Heart left ventricle (tissue), 16 donors: ENCODE measurements around the gene PARD3. TPM values are rescaled to one million over a fixed set of nuclear protein-coding genes. Genes with fewer than 3 reads are reported as not detected.

Source experiments
- ATAC-seq, 4 donors: fragments of 200-7000 bp; cut with Tn5 transposase; one replicate each; pipeline ENCODE4 v1.9.1; 2020 to 2022; ENCODE audit warnings: moderate library complexity in 4 of 4, mild to moderate bottlenecking in 3 of 4, moderate number of reproducible peaks in 1 of 4
- DNase-seq, 5 donors: peaks; one replicate each; pipeline ENCODE4 v3.0.0-alpha.2; 2020
- H3K27ac ChIP-seq, 12 donors: fragments of 200-600 bp; sonication (generic) in 4 of 12; one replicate each; pipeline versions ENCODE4 v1.5.0 to v1.8.0; 2016 to 2022; ENCODE audit warnings: mild to moderate bottlenecking in 2 of 12
- H3K27me3 ChIP-seq, 9 donors: fragments of 200-600 bp; sonication (generic) in 2 of 9; one replicate each; pipeline versions ENCODE4 v1.5.1 to v1.8.0; 2016 to 2022; ENCODE audit warnings: mild to moderate bottlenecking in 3 of 9
- H3K36me3 ChIP-seq, 9 donors: fragments of 200-600 bp; sonication (generic) in 2 of 9; one replicate each; pipeline versions ENCODE4 v1.5.0 to v1.8.0; 2018 to 2022; ENCODE audit warnings: mild to moderate bottlenecking in 2 of 9
- H3K4me1 ChIP-seq, 12 donors: fragments of 200-600 bp; sonication (generic) in 4 of 12; one replicate each; pipeline versions ENCODE4 v1.5.0 to v1.8.0; 2016 to 2022; ENCODE audit warnings: mild to moderate bottlenecking in 3 of 12
- H3K4me3 ChIP-seq, 12 donors: fragments of 200-600 bp; sonication (generic) in 4 of 12; one replicate each; pipeline versions ENCODE4 v1.5.0 to v1.8.0; 2017 to 2022; ENCODE audit warnings: mild to moderate bottlenecking in 9 of 12, moderate library complexity in 4 of 12
- H3K9me3 ChIP-seq, 12 donors: fragments of 200-600 bp; sonication (generic) in 4 of 12; one replicate each; pipeline versions ENCODE4 v1.5.0 to v1.8.0; 2016 to 2022; ENCODE audit warnings: mild to moderate bottlenecking in 1 of 12
- POLR2A ChIP-seq, 2 donors: fragments of 450-650 bp; IDR thresholded peaks; one replicate each; pipeline ENCODE4 v1.6.1; 2017; ENCODE audit warnings: antibody characterized with exemption in 2 of 2, mild to moderate bottlenecking in 2 of 2, moderate library complexity in 2 of 2
- WGBS, 4 donors: extraction: QIAGEN DNeasy Blood & Tissue Kit in 2 of 4; methylation state at CpG; one replicate each; pipeline versions ENCODE4 v1.1.5 to v1.1.7; 2013 to 2018; 5-methylcytosine and 5-hydroxymethylcytosine counted together
- intact Hi-C, 10 donors: fragments of 100-400 bp; cut with DNase I; formaldehyde crosslinking; loops; one replicate each; pipeline versions ENCODE4 v1.11.1 to v1.14.2; 2022
- polyA plus RNA-seq, 2 donors: library from polyadenylated mRNA; stranded (reverse); fragments of 200-250 nt; gene quantifications; one replicate each; pipeline ENCODE4 v1.2.3, GENCODE V29; 2013
- total RNA-seq, 9 donors: library from RNA; depleted of rRNA in 2 of 9; stranded (reverse); fragments of >200 nt in 2 of 9; fragmentation: NEBNext Ultra II Directional in 3 of 9; extraction: Animal tissue kit (Norgen Biotek cat#: 25700) in 3 of 9; gene quantifications; one replicate each; pipeline versions ENCODE4 v1.1.0 to v1.2.4, GENCODE V29; 2016 to 2023
- TF ChIP-seq, protein P1 (sequence below), 12 donors: fragments of 200-600 bp; sonication (generic) in 4 of 12; IDR thresholded peaks; one replicate each; pipeline versions ENCODE4 v1.5.0 to v1.8.0; 2018 to 2022; ENCODE audit warnings: antibody characterized with exemption in 12 of 12, mild to moderate bottlenecking in 5 of 12
- donor health status: ischemic (EF 13 %, LVEDD 7.1; RV severe dilation, severe dysfunction).
- donor health status: healthy with polysubstance abuse.
- donor health status: DM: no; HTN: yes; CAD: no.
- donor health status: DM: no; HTN: no; CAD: no.
- donor health status: ischemic (EF 25% LVEDD 6.9; RV normal size, moderate dysfunction).
- donor health status: ischemic (EF 25% LVEDD 5.7; RV mildly dilated, moderate dysfunction).
- donor health status: healthy.
- donor health status: DM: yes; HTN: yes; CAD: no.
- donor health status: ischemic (EF 35%, LVEDD 5.7; RV mildly dilated, moderate dysfunction).
- donor health status: nonischemic (EF 11% LVEDD 7.7; RV severe dilation, severe dysfunction).
- donor health status: DM: yes; HTN: yes; CAD: no.
- donor health status: PGD.
- donor health status: ischemic (EF 29% LVEDD 5.4; RV normal size, mild dysfunction).
- donor health status: nonischemic (EF 23%, LVEDD 6.1; RV moderate dilation, normal function).

Gene PARD3
- total and polyA plus RNA-seq, 11 donors, result 24.8 to 69.7 (median 33.1) TPM

DNA sequence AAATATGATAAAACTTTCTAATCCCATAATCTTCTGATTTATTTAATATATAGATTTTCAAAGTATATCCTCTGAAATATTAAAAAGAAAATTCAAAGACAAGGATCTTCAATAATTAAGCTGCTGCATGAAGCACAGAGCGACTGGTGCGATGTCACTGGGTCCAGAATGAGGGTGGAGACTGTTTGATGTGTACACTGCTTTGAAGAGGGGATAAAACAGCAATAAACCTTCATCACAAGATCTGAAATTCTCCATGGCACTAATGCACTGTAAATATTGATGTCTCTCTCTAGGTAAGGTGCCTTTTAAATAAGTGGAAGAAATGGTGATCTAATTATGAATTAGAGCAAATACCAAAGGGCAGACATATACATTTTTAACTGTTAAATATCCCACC lies 337.8 kb downstream of the PARD3 start:
- H3K4me3 ChIP-seq, result no peak overlapping the region
- TF ChIP-seq, protein P1, sequence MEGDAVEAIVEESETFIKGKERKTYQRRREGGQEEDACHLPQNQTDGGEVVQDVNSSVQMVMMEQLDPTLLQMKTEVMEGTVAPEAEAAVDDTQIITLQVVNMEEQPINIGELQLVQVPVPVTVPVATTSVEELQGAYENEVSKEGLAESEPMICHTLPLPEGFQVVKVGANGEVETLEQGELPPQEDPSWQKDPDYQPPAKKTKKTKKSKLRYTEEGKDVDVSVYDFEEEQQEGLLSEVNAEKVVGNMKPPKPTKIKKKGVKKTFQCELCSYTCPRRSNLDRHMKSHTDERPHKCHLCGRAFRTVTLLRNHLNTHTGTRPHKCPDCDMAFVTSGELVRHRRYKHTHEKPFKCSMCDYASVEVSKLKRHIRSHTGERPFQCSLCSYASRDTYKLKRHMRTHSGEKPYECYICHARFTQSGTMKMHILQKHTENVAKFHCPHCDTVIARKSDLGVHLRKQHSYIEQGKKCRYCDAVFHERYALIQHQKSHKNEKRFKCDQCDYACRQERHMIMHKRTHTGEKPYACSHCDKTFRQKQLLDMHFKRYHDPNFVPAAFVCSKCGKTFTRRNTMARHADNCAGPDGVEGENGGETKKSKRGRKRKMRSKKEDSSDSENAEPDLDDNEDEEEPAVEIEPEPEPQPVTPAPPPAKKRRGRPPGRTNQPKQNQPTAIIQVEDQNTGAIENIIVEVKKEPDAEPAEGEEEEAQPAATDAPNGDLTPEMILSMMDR (IDR thresholded peaks at IDR 0.05), result no peak
- TF ChIP-seq POLR2A (IDR thresholded peaks at IDR 0.05), result no peak
- no peak for DNase-seq
- no peak overlapping the region for H3K27ac ChIP-seq
- H3K36me3 ChIP-seq, result no peaks in the 10 kb centered on the region
- intact Hi-C loops, result no loop called here
- no peaks in the 10 kb centered on the region for H3K27me3 ChIP-seq
- H3K4me1 ChIP-seq, result peaks cover 0 to 26% (median 0%) of the 10 kb centered on the region in 12 donors
- H3K9me3 ChIP-seq, result no peaks in the 10 kb centered on the region
- 96 to 98% (median 97%) methylated on average over 2 of the region's 2 CpGs for WGBS, 4 donors
- no peak for ATAC-seq

DNA sequence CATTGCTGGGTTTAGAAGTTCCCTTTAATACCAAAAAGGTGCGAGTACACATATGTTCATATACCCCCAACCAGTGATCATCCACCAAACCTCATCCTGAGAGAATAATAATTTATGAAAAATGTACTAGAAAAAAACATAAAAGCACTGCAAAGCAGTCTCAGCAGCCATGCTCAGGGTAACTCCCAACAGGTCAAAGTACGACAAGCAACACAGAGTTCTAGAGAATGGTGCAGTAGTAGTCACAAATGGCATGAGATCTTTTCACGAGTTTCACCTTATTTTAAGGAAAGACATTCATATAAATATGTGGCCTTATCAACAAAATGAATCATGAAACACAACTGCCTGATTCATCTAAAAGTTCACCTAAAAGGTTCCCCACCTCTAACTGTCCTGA lies 338.5 kb downstream of the PARD3 start:
- H3K9me3 ChIP-seq, result no peaks in the 10 kb centered on the region
- H3K4me1 ChIP-seq, result peaks cover 0 to 28% (median 0%) of the 10 kb centered on the region in 12 donors
- H3K27ac ChIP-seq, result no peak overlapping the region
- intact Hi-C loops, result no loop called here
- H3K4me3 ChIP-seq, result no peak overlapping the region
- DNase-seq, result no peak
- H3K27me3 ChIP-seq, result no peaks in the 10 kb centered on the region
- H3K36me3 ChIP-seq, result no peaks in the 10 kb centered on the region
- TF ChIP-seq, protein P1 (IDR thresholded peaks at IDR 0.05), result no peak
- TF ChIP-seq POLR2A (IDR thresholded peaks at IDR 0.05), result no peak
- no peak for ATAC-seq
- WGBS, 4 donors, result 95 to 98% (median 96%) methylated on average over 3 of the region's 3 CpGs

DNA sequence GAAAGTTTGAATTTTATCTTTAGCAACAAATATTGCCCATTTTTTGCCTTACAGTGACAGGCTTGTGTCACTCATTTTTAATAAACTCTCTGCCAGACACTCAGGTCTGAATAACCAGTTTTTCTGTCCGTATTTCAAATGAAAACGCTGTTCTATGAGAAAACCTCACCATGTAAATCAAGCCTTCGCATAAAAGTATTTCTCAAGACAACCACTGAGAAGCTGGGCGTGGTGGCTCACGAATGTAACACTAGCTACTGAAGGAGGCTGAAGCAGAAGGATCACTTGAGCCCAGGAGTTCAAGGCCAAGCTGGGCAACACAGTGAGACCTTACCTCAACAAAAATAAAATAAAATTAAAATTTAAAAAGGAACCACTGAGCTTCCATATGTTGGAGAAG lies 339.3 kb downstream of the PARD3 start:
- TF ChIP-seq, protein P1 (IDR thresholded peaks at IDR 0.05), result no peak
- no peak for TF ChIP-seq POLR2A (IDR thresholded peaks at IDR 0.05)
- H3K36me3 ChIP-seq, result no peaks in the 10 kb centered on the region
- ATAC-seq (no peak), DNase-seq (no peak)
- 93 to 96% (median 93%) methylated on average over 5 of the region's 5 CpGs for WGBS, 4 donors
- no peaks in the 10 kb centered on the region for H3K9me3 ChIP-seq
- no peaks in the 10 kb centered on the region for H3K27me3 ChIP-seq
- no peak overlapping the region for H3K27ac ChIP-seq
- intact Hi-C loops, result no loop called here
- no peak overlapping the region for H3K4me3 ChIP-seq
- peaks cover 0 to 31% (median 0%) of the 10 kb centered on the region in 12 donors for H3K4me1 ChIP-seq

DNA sequence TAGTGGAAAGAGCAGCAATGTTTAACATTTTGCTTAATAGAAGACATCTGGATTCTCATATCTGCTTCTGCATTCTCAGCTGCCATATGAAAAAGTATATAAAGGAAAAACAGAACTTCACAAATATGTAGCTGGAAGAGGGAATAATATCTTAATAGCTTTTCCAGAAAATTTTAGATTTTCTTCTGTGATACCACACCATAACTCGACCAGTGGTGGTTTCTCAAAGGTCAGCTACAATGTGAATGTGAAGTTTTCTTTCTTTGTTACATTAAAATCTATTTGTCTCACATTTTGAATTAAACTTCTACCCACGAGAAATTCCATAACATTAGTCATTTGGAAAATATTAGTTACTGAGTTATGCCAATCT lies 339.8 kb downstream of the PARD3 start:
- Histone ChIP-seq H3K27ac (no peak overlapping the region), H3K9me3 (no peaks in the 10 kb centered on the region), H3K4me1 (peaks cover 0 to 30% (median 0%) of the 10 kb centered on the region in 12 donors), H3K4me3 (no peak overlapping the region), H3K27me3 (no peaks in the 10 kb centered on the region), H3K36me3 (no peaks in the 10 kb centered on the region)
- DNase-seq (no peak), ATAC-seq (no peak)
- TF ChIP-seq, protein P1 (IDR thresholded peaks at IDR 0.05), result no peak
- no peak for TF ChIP-seq POLR2A (IDR thresholded peaks at IDR 0.05)
- WGBS, 4 donors, result 58 to 74% (median 63%) methylated on average over 2 of the region's 2 CpGs
- intact Hi-C loops, result no loop called here
